DOHH2 (cell line): Measurements from ENCODE around the gene UTP18.

Experiments used
- H3F3A ChIP-seq: fragments of 200-600 bp; sonication (generic), shearing (Covaris generic); 2 replicates; pipeline ENCODE4 v1.6.0; 2016; ENCODE audit warnings: antibody characterized with exemption, mild to moderate bottlenecking; ENCODE audit not compliant: control insufficient read depth, insufficient read depth
- H3K27ac ChIP-seq: fragments of 200-600 bp; sonication (generic); 2 replicates; pipeline ENCODE4 v1.5.1; 2014; ENCODE audit warnings: low read depth, mild to moderate bottlenecking, low read length, moderate library complexity
- H3K27me3 ChIP-seq: fragments of 200-600 bp; sonication (generic); 2 replicates; pipeline ENCODE4 v1.6.1; 2014; ENCODE audit warnings: mild to moderate bottlenecking, low read length, mixed read lengths; ENCODE audit not compliant: control insufficient read depth
- H3K36me3 ChIP-seq: fragments of 200-600 bp; sonication (generic); 2 replicates; pipeline ENCODE4 v1.6.1; 2014; ENCODE audit warnings: mild to moderate bottlenecking, low read length, moderate library complexity, mixed read lengths; ENCODE audit not compliant: control insufficient read depth
- H3K4me1 ChIP-seq: fragments of 200-600 bp; sonication (generic); 2 replicates; pipeline ENCODE4 v1.6.1; 2014; ENCODE audit warnings: mild to moderate bottlenecking, low read length, mixed read lengths; ENCODE audit not compliant: control insufficient read depth
- H3K4me2 ChIP-seq: fragments of 200-600 bp; sonication (generic); 2 replicates; pipeline ENCODE4 v1.6.0; 2014; ENCODE audit warnings: mild to moderate bottlenecking, low read length, moderate library complexity
- H3K4me3 ChIP-seq: fragments of 200-600 bp; sonication (generic); 2 replicates; pipeline ENCODE4 v1.5.1; 2014; ENCODE audit warnings: mild to moderate bottlenecking, low read length, mixed read lengths
- H3K79me2 ChIP-seq: fragments of 200-600 bp; sonication (generic); 2 replicates; pipeline ENCODE4 v1.6.1; 2014; ENCODE audit warnings: mild to moderate bottlenecking, low read length, mixed read lengths; ENCODE audit not compliant: control insufficient read depth
- H3K9me2 ChIP-seq: fragments of 200-600 bp; sonication (generic); replicated peaks from 2 replicates; pipeline ENCODE4 v1.6.1; 2014; ENCODE audit warnings: mild to moderate bottlenecking, low read length, mixed read lengths; ENCODE audit not compliant: control insufficient read depth
- H3K9me3 ChIP-seq: fragments of 200-600 bp; sonication (generic); 2 replicates; pipeline ENCODE4 v1.6.1; 2014; ENCODE audit warnings: antibody characterized with exemption, low read length, mixed read lengths; ENCODE audit not compliant: control insufficient read depth, insufficient read depth
- H4K20me1 ChIP-seq: fragments of 200-600 bp; sonication (generic); 2 replicates; pipeline ENCODE4 v1.6.0; 2014; ENCODE audit warnings: low read depth, mild to moderate bottlenecking, antibody characterized with exemption, low read length, moderate library complexity; ENCODE audit not compliant: control insufficient read depth, insufficient read depth
- CTCF ChIP-seq: fragments of 200-600 bp; sonication (generic); IDR thresholded peaks from one replicate; pipeline ENCODE4 v1.5.1; 2014; ENCODE audit warnings: antibody characterized with exemption, mild to moderate bottlenecking, low read depth, low read length; ENCODE audit not compliant: poor library complexity, severe bottlenecking
- EZH2phosphoT487 ChIP-seq: fragments of 200-600 bp; sonication (generic); IDR thresholded peaks from 2 replicates; pipeline ENCODE4 v1.6.1; 2017; ENCODE audit warnings: borderline replicate concordance, mild to moderate bottlenecking, antibody characterized with exemption, low read length, moderate library complexity, mixed read lengths

UTP18 gene

GRCh38 chr17:51229889-51230288, 30.5 kb upstream of the UTP18 start:
- no peak for TF ChIP-seq CTCF
- TF ChIP-seq EZH2phosphoT487, result no peak
- Histone ChIP-seq H3K9me2 (no peaks in the 10 kb centered on the region), H3K4me1 (peaks cover 19% of the 10 kb centered on the region), H3K4me3 (no peak overlapping the region), H3K27ac (no peak overlapping the region), H4K20me1 (no peaks in the 10 kb centered on the region), H3K27me3 (no peaks in the 10 kb centered on the region), H3K79me2 (peaks cover 67% of the 10 kb centered on the region), H3K9me3 (no peaks in the 10 kb centered on the region), H3F3A (no peaks in the 10 kb centered on the region), H3K4me2 (no peak overlapping the region), H3K36me3 (peaks cover 2% of the 10 kb centered on the region)

GRCh38 chr17:51230306-51230705, 30.0 kb upstream of the UTP18 start:
- Histone ChIP-seq H3K4me2 (no peak overlapping the region), H3F3A (no peaks in the 10 kb centered on the region), H3K27ac (no peak overlapping the region), H4K20me1 (no peaks in the 10 kb centered on the region), H3K79me2 (peaks cover 71% of the 10 kb centered on the region), H3K27me3 (no peaks in the 10 kb centered on the region), H3K9me3 (no peaks in the 10 kb centered on the region), H3K36me3 (no peaks in the 10 kb centered on the region), H3K4me3 (no peak overlapping the region), H3K4me1 (peaks cover 17% of the 10 kb centered on the region), H3K9me2 (no peaks in the 10 kb centered on the region)
- TF ChIP-seq CTCF (no peak), EZH2phosphoT487 (no peak)

DNA sequence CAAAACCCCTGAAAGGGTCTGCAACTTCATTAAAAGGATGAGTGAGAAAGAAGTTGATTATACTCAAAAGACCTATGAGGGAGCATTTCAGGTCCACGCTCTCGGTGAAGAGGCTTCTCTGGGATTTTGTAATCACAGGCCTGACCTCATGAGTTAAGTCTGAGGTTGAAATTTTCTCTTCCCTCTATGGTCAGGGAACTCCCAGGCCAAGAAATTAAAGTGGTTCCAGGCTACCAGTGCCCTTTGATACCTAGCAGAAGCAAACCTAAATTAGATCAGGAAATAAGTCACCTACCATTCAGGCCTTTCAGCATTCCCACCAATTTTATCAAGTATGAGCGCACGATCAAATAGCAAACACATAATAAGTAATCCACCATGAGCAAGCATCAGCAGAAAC, 28.3 kb upstream of the UTP18 start:
- Histone ChIP-seq H4K20me1 (no peaks in the 10 kb centered on the region), H3K36me3 (peaks cover 3% of the 10 kb centered on the region; the same call in 1 of the 2 replicates), H3K79me2 (peaks cover 83% of the 10 kb centered on the region), H3K9me3 (no peaks in the 10 kb centered on the region), H3K27ac (no peak overlapping the region), H3K27me3 (no peaks in the 10 kb centered on the region), H3K4me1 (peaks cover 17% of the 10 kb centered on the region), H3F3A (no peaks in the 10 kb centered on the region), H3K4me2 (no peak overlapping the region), H3K4me3 (no peak overlapping the region), H3K9me2 (no peaks in the 10 kb centered on the region)
- TF ChIP-seq CTCF (no peak), EZH2phosphoT487 (no peak)

DNA sequence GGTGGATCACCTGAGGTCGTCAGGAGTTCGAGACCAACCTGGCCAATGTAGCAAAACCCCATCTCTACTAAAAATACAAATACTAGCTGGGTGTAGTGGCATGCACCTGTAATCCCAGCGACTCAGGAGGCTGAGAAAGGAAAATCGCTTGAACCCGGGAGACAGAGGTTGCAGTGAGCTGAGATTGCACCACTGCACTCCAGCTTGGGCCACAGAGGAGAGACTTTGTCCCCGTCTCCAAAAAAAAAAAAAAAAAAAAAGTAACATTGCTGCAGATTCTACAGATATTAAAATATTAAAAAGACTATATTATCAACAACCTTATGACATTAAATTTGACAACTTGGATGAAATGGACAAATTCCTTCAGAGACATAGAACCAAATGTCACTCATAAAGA, 26.2 kb upstream of the UTP18 start:
- peaks cover 2% of the 10 kb centered on the region; the same call in 1 of the 2 replicates for H3F3A ChIP-seq
- no peaks in the 10 kb centered on the region for H3K27me3 ChIP-seq
- H3K4me3 ChIP-seq, result no peak overlapping the region
- H3K9me3 ChIP-seq, result no peaks in the 10 kb centered on the region
- H4K20me1 ChIP-seq, result no peaks in the 10 kb centered on the region
- H3K4me2 ChIP-seq, result no peak overlapping the region
- TF ChIP-seq EZH2phosphoT487, result no peak
- TF ChIP-seq CTCF, result no peak
- H3K9me2 ChIP-seq, result no peaks in the 10 kb centered on the region
- H3K27ac ChIP-seq, result no peak overlapping the region
- peaks cover 30% of the 10 kb centered on the region for H3K4me1 ChIP-seq
- H3K36me3 ChIP-seq, result peaks cover 14% of the 10 kb centered on the region
- H3K79me2 ChIP-seq, result peaks cover 88% of the 10 kb centered on the region
